ENCODE results near the gene ACSL3.

Gene ACSL3

DNA sequence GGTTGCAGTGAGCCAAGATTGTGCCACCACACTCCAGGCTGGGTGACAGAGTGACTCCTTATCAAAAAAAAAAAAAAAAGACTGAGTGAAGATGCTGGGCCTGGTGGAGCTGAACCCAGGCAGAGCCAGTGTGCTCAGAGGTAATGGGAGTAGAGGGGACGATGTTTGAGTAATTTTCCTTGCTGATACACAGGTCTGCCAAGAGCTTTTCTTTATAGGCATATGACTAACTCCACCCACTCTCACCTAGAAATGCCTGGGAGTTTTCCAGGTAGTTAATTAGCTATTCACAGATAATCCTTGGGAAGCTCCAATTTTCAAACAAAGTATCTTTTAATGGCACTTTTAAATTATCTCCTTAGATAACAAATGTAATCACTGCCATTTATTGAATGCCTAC lies 33.4 kb upstream of the ACSL3 start:
- CTCF ChIA-PET = interaction anchor here (0.7 kb wide), 1 partner anchor 75 kb away, joined by 5 read pairs; no protein-coding TSS in a partner anchor
- TF ChIP-seq CTCF (conservative IDR thresholded peaks at IDR 0.05; ENCODE audit: low read depth) = no peak
- peak; percentile 74 for DNase-seq (ENCODE audit: low spot score)
- H3K27ac ChIP-seq = no peak overlapping the region
- POLR2A ChIA-PET (ENCODE audit: low non-redundant PET) = interaction anchor here (0.7 kb wide), 1 partner anchor 21 kb away, joined by 6 read pairs; no protein-coding TSS in a partner anchor

- DNase-seq (ENCODE audit: low spot score) = no peak
- no peak for TF ChIP-seq CTCF (conservative IDR thresholded peaks at IDR 0.05; ENCODE audit: low read depth)
- ChIA-PET CTCF (no interaction called here), POLR2A (ENCODE audit: low non-redundant PET) (no interaction called here)
- H3K27ac ChIP-seq = peak overlapping the region; percentile 68
Observed at GRCh38 chr2:222828572-222828971, 32.3 kb upstream of the ACSL3 start.

DNA sequence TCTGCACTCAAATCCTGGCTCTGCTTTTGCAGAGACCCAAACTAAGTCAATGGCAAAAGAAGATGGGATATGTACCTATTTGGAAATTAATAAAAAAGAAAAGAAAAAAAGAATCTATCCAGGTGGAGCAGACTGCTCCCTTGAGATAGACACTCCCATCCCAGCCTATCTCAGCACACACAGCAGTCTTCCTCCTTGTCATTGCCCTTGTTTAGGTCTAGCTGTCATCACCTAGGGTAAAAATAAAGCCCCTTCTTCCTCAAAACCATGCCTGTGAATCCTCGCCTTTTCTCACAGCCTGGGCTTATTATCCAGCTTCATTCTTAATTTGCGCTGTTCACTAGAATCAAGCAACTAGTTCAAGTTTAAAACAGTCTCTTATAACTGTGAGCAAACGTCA lies 30.7 kb upstream of the ACSL3 start:
- ChIA-PET POLR2A (ENCODE audit: low non-redundant PET) (no interaction called here), CTCF (interaction anchor here (0.6 kb wide), 1 partner anchor 86 kb away, joined by 3 read pairs; no protein-coding TSS in a partner anchor)
- H3K27ac ChIP-seq = no peak overlapping the region
- TF ChIP-seq CTCF (conservative IDR thresholded peaks at IDR 0.05; ENCODE audit: low read depth) = no peak
- DNase-seq (ENCODE audit: low spot score) = no peak

DNA sequence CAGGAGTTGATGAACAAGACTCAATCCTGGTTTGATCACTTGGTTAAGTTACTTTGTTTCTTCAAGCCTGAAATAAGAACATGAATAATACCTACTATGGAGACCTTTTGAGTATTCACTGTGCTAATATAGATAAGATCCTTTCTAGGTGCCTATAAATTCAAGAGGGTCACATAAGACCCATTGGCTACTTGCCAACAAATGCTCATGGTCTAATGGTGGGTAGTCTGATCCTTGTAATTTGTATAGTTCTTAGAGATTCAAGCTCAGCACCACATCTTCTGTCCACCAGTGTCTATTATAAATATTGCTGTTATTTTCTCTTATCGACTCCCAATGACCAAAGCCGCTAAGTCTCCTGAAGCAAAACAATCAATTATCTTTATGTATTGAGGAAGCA lies 27.4 kb upstream of the ACSL3 start:
- DNase-seq (ENCODE audit: low spot score) = no peak
- ChIA-PET CTCF (no interaction called here), POLR2A (ENCODE audit: low non-redundant PET) (no interaction called here)
- H3K27ac ChIP-seq = no peak overlapping the region
- TF ChIP-seq CTCF (conservative IDR thresholded peaks at IDR 0.05; ENCODE audit: low read depth) = no peak

DNA sequence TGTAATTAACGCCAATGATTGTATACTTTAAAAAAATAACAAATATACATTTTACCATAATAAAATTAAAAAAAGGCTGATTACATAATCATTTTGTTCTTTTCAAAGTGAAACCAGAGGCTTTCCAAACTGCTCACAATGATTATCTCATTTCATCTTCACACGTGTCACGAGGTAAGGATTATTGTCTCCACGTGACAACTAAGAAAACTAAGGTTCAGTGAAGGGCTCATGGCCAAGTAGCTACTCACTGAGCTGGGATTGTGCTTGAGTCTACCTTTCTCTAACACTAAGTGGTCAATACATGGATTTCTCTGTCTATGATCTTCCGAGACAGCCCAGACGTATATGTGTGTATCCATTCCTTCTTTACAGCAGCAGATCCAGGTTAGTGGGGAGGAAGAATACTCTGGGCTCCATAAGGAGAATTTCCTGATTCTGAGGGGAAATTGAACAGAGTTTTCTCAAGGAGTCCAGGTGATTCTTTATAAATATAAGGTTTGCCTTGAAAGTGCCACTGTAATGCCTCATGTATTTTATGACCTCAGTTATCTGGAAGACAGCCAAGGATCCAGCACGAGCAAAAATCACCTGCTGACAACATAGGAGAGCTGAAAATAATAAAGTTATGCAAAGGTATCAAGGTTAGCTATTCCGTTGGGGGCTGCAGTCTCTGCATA lies 25.6 kb upstream of the ACSL3 start:
- no peak overlapping the region for H3K27ac ChIP-seq
- ChIA-PET CTCF (no interaction called here), POLR2A (ENCODE audit: low non-redundant PET) (no interaction called here)
- peak; percentile 38 for DNase-seq (ENCODE audit: low spot score)
- TF ChIP-seq CTCF (conservative IDR thresholded peaks at IDR 0.05; ENCODE audit: low read depth) = no peak

DNA sequence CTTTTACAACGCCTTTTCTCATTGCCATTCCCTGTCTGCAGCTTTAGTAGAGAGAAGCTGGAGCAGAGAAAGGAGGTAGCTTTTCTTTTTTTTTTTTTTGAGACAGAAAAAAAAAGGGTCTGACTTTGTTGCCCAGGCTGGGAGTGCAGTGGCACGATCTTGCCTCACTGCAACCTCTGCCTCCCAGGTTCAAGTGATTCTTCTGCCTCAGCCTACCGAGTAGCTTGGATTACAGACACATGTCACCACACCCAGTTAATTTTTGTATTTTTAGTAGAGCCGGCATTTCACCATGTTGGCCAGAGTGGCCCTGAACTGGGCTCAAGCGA lies 25.0 kb upstream of the ACSL3 start:
- peak overlapping the region; percentile 87 for H3K27ac ChIP-seq
- DNase-seq (ENCODE audit: low spot score) = no peak
- ChIA-PET POLR2A (ENCODE audit: low non-redundant PET) (no interaction called here), CTCF (interaction anchor here (0.6 kb wide), 3 partner anchors 14 to 123 kb away, joined by 3 to 6 read pairs (median 4); no protein-coding TSS in a partner anchor)
- TF ChIP-seq CTCF (conservative IDR thresholded peaks at IDR 0.05; ENCODE audit: low read depth) = no peak

Data from RWPE1 (cell line).